Epithelial cell of esophagus (primary cell): ENCODE data around the gene PALLD.

Source experiments
- DNase-seq: peaks from one replicate; pipeline ENCODE4 v3.0.0; 2010; ENCODE audit warnings: low read depth
- H3K4me3 ChIP-seq: 2 replicates; pipeline ENCODE4 v1.5.1; 2011; ENCODE audit warnings: mild to moderate bottlenecking, low read length, control low read depth
- TF ChIP-seq, protein P1 (sequence below): IDR thresholded peaks from 2 replicates; pipeline ENCODE4 v1.5.1; 2011; ENCODE audit warnings: low read depth, mild to moderate bottlenecking, low read length, control low read depth, inconsistent platforms; ENCODE audit not compliant: insufficient read depth; ENCODE audit errors: missing control alignments

The PALLD gene

GRCh38 chr4:168524897-168525296 lies 28.0 kb downstream of the PALLD start:
- TF ChIP-seq, protein P1, sequence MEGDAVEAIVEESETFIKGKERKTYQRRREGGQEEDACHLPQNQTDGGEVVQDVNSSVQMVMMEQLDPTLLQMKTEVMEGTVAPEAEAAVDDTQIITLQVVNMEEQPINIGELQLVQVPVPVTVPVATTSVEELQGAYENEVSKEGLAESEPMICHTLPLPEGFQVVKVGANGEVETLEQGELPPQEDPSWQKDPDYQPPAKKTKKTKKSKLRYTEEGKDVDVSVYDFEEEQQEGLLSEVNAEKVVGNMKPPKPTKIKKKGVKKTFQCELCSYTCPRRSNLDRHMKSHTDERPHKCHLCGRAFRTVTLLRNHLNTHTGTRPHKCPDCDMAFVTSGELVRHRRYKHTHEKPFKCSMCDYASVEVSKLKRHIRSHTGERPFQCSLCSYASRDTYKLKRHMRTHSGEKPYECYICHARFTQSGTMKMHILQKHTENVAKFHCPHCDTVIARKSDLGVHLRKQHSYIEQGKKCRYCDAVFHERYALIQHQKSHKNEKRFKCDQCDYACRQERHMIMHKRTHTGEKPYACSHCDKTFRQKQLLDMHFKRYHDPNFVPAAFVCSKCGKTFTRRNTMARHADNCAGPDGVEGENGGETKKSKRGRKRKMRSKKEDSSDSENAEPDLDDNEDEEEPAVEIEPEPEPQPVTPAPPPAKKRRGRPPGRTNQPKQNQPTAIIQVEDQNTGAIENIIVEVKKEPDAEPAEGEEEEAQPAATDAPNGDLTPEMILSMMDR: no peak

GRCh38 chr4:168527560-168527959 lies 30.7 kb downstream of the PALLD start:
- DNase-seq: no peak
- TF ChIP-seq, protein P1: no peak
- H3K4me3 ChIP-seq: no peak overlapping the region

More at GRCh38 chr4:168524897-168525296, 28.0 kb downstream of the PALLD start:
- no peak overlapping the region for H3K4me3 ChIP-seq
- no peak for DNase-seq

- H3K4me3 ChIP-seq: no peak overlapping the region
- TF ChIP-seq, protein P1: no peak
- peak; percentile 60 for DNase-seq
These were observed 31.5 kb downstream of the PALLD start for GRCh38 chr4:168528131-168528949.

DNA sequence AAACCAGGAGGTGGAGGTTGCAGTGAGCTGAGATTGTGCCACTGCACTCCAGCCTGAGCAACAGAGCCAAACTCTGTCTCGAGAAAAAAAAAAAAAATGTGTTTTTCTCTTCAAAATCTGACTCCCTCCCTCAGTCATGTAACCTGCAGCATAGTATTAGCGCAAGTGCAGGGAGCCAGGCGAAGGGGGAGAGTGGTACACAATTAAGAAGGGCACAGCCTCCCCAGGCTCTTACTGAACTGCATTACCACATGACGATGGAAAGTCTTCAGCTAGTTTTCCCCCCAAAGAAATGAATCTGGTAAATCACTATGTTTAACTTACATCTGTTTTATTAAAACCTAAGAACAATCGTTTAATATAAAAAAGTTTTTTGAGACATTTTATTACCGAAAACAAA lies 32.4 kb downstream of the PALLD start:
- no peak for DNase-seq
- TF ChIP-seq, protein P1: no peak
- H3K4me3 ChIP-seq: no peak overlapping the region

- TF ChIP-seq, protein P1: no peak
- DNase-seq: no peak
- no peak overlapping the region for H3K4me3 ChIP-seq
These were observed 34.5 kb downstream of the PALLD start for GRCh38 chr4:168531305-168531704.

- TF ChIP-seq, protein P1: no peak
These were observed 37.7 kb downstream of the PALLD start for GRCh38 chr4:168534535-168534934.

DNA sequence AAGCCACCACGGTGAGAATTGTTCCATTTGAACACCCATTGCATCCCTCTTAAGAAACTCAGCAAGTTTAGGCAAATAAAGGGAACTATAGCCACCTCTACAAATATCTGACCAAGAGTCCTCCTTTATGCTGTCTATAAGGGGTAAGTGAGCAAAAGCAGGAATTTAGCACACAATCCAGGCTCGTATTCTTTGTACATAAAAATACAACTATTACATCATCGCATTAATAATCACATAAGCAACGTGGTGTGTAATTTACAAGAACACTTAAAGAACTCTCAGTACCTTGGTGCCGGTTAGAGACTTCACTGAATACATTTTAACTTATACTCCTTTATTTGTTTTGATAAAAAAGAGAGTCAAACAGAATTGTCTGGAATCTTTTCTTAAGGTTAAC lies 38.8 kb downstream of the PALLD start:
- no peak for DNase-seq
- TF ChIP-seq, protein P1: no peak
- no peak overlapping the region for H3K4me3 ChIP-seq

More at GRCh38 chr4:168534535-168534934, 37.7 kb downstream of the PALLD start:
- H3K4me3 ChIP-seq: no peak overlapping the region
- DNase-seq: no peak
